H1 (cell line): ENCODE data around the gene KCNQ1. TPM values are rescaled to one million over a fixed set of nuclear protein-coding genes. Genes with fewer than 3 reads are reported as not detected.

Experiments
- CTCF ChIA-PET: fragments of 300-600 bp; sonication (Branson Sonifier 250); formaldehyde crosslinking; loops from one replicate; lab custom pipeline; 2021; ENCODE audit not compliant: partially characterized antibody; lab: Charles Lee
- POLR2A ChIA-PET: fragments of 300-600 bp; sonication (Branson Sonifier 250); formaldehyde crosslinking; loops from one replicate; lab custom pipeline; 2021; ENCODE audit warnings: inconsistent platforms; ENCODE audit not compliant: partially characterized antibody; lab: Charles Lee
- DNase-seq, 2 experiments: peaks; one replicate each; pipeline versions ENCODE4 v3.0.0 to v3.0.0-alpha.2; 2010 to 2022; ENCODE audit warnings: low spot score in 2 of 2, low read depth in 1 of 2, mixed read lengths in 1 of 2
- FAIRE-seq: peaks from 2 replicates; lab custom pipeline; 2011; peaks lifted over from hg19 to GRCh38; lab: Jason Lieb, UNC
- H2AFZ ChIP-seq: 2 replicates; pipeline ENCODE4 v1.8.1; 2012; ENCODE audit warnings: low read length, inconsistent platforms
- H2AK5ac ChIP-seq: 2 replicates; pipeline ENCODE4 v1.6.1; 2013; ENCODE audit warnings: low read depth, low read length
- H2BK120ac ChIP-seq: replicated peaks from 2 replicates; pipeline ENCODE3; 2013; ENCODE audit warnings: low read depth, low read length, inconsistent platforms
- H2BK12ac ChIP-seq: 2 replicates; pipeline ENCODE4 v1.6.1; 2013; ENCODE audit warnings: low read depth, low read length
- H2BK15ac ChIP-seq: 2 replicates; pipeline ENCODE4 v1.6.1; 2013; ENCODE audit warnings: low read length
- H2BK20ac ChIP-seq: 2 replicates; pipeline ENCODE4 v1.6.1; 2013; ENCODE audit warnings: low read length
- H2BK5ac ChIP-seq: 2 replicates; pipeline ENCODE4 v1.6.1; 2013; ENCODE audit warnings: low read depth, low read length
- H3K14ac ChIP-seq: 2 replicates; pipeline ENCODE4 v1.6.1; 2013; ENCODE audit warnings: inconsistent platforms; ENCODE audit not compliant: insufficient read length
- H3K18ac ChIP-seq: 2 replicates; pipeline ENCODE4 v1.6.1; 2013; ENCODE audit warnings: low read length; ENCODE audit errors: extremely low read depth
- H3K23ac ChIP-seq: 2 replicates; pipeline ENCODE4 v1.6.1; 2013; ENCODE audit warnings: inconsistent platforms; ENCODE audit not compliant: insufficient read length
- H3K23me2 ChIP-seq: 2 replicates; pipeline ENCODE4 v1.6.1; 2013; ENCODE audit warnings: low read depth, low read length
- H3K27ac ChIP-seq: 2 replicates; pipeline ENCODE4 v1.6.1; 2011; ENCODE audit warnings: low read depth, low read length, inconsistent platforms
- H3K27me3 ChIP-seq, 4 experiments: replicated peaks in 1 of 4; 1 replicate in 1 of 4; 2 replicates in 3 of 4; pipeline versions ENCODE4 v1.6.1 to v1.8.1; 2011 to 2013; ENCODE audit warnings: low read length in 3 of 4, mild to moderate bottlenecking in 3 of 4, inconsistent platforms in 2 of 4, mixed read lengths in 2 of 4, moderate library complexity in 1 of 4; ENCODE audit not compliant: control insufficient read depth in 3 of 4, insufficient read depth in 3 of 4; ENCODE audit errors: extremely low read depth in 1 of 4
- H3K36me3 ChIP-seq, 4 experiments: 2 replicates each; pipeline versions ENCODE4 v1.6.1 to v1.8.1; 2011 to 2013; ENCODE audit warnings: mild to moderate bottlenecking in 4 of 4, low read length in 3 of 4, moderate library complexity in 2 of 4, control low read depth in 1 of 4, inconsistent platforms in 1 of 4; ENCODE audit not compliant: insufficient read depth in 4 of 4, control insufficient read depth in 2 of 4
- H3K4ac ChIP-seq: replicated peaks from 2 replicates; pipeline ENCODE3; 2013; ENCODE audit warnings: low read length, low read depth, mixed read lengths, inconsistent platforms; ENCODE audit not compliant: insufficient read length
- H3K4me1 ChIP-seq, 4 experiments: replicated peaks in 1 of 4; 1 replicate in 1 of 4; 2 replicates in 3 of 4; pipeline versions ENCODE4 v1.6.1 to v1.8.1; 2011 to 2013; ENCODE audit warnings: low read length in 3 of 4, inconsistent platforms in 2 of 4, mixed read lengths in 1 of 4; ENCODE audit not compliant: insufficient read depth in 4 of 4, control insufficient read depth in 3 of 4
- H3K4me2 ChIP-seq, 2 experiments: 2 replicates each; pipeline versions ENCODE4 v1.6.1 to v1.8.1; 2011 to 2013; ENCODE audit warnings: low read depth in 2 of 2, low read length in 2 of 2, control low read depth in 1 of 2, inconsistent platforms in 1 of 2, mild to moderate bottlenecking in 1 of 2; ENCODE audit not compliant: insufficient read depth in 1 of 2
- H3K4me3 ChIP-seq, 4 experiments: fragments of 200-600, 300-600 bp in 1 of 4; sonication (generic), shearing (Covaris generic), sonication (Bioruptor Twin) in 1 of 4; 2 replicates each; pipeline versions ENCODE4 v1.5.1 to v1.8.1; 2011 to 2016; ENCODE audit warnings: low read length in 4 of 4, low read depth in 3 of 4, control low read depth in 2 of 4, inconsistent platforms in 2 of 4, mild to moderate bottlenecking in 2 of 4, mixed read lengths in 1 of 4, moderate library complexity in 1 of 4; ENCODE audit not compliant: insufficient read depth in 2 of 4; ENCODE audit errors: extremely low read depth in 1 of 4
- H3K56ac ChIP-seq: replicated peaks from 2 replicates; pipeline ENCODE3; 2013; ENCODE audit warnings: low read depth, mild to moderate bottlenecking, mixed read lengths, low read length, inconsistent platforms; ENCODE audit not compliant: insufficient read length
- H3K79me1 ChIP-seq: 2 replicates; pipeline ENCODE4 v1.6.1; 2013; ENCODE audit warnings: low read depth, low read length, control low read depth
- H3K79me2 ChIP-seq, 2 experiments: 2 replicates each; pipeline versions ENCODE4 v1.6.1 to v1.8.1; 2012 to 2013; ENCODE audit warnings: low read length in 2 of 2, mild to moderate bottlenecking in 2 of 2, inconsistent platforms in 1 of 2; ENCODE audit not compliant: insufficient read depth in 2 of 2, control insufficient read depth in 1 of 2
- H3K9ac ChIP-seq, 4 experiments: replicated peaks in 1 of 4; 1 replicate in 1 of 4; 2 replicates in 3 of 4; pipeline versions ENCODE4 v1.6.1 to v1.8.1; 2011 to 2013; ENCODE audit warnings: low read depth in 3 of 4, low read length in 3 of 4, control low read depth in 2 of 4, mild to moderate bottlenecking in 2 of 4, moderate library complexity in 2 of 4, inconsistent platforms in 1 of 4; ENCODE audit errors: extremely low read depth in 1 of 4
- H3K9me3 ChIP-seq, 2 experiments: 2 replicates each; pipeline versions ENCODE4 v1.6.1 to v1.8.1; 2012 to 2013; ENCODE audit warnings: mild to moderate bottlenecking in 2 of 2, moderate library complexity in 2 of 2, control low read depth in 1 of 2, inconsistent platforms in 1 of 2, low read depth in 1 of 2, low read length in 1 of 2, mixed read lengths in 1 of 2; ENCODE audit not compliant: insufficient read depth in 2 of 2
- H4K20me1 ChIP-seq, 2 experiments: replicated peaks in 1 of 2; 2 replicates each; pipeline versions ENCODE3 to v1.8.1; 2011 to 2013; ENCODE audit warnings: inconsistent platforms in 2 of 2, low read length in 2 of 2, mild to moderate bottlenecking in 1 of 2; ENCODE audit not compliant: insufficient read depth in 2 of 2, control insufficient read depth in 1 of 2
- H4K5ac ChIP-seq: 2 replicates; pipeline ENCODE4 v1.6.1; 2013; ENCODE audit warnings: low read length, low read depth, mixed read lengths, inconsistent platforms; ENCODE audit not compliant: insufficient read length
- H4K8ac ChIP-seq: 2 replicates; pipeline ENCODE4 v1.8.0; 2013; ENCODE audit warnings: mild to moderate bottlenecking, moderate library complexity, low read length, inconsistent platforms; ENCODE audit not compliant: insufficient read depth; ENCODE audit errors: extremely low read depth
- H4K91ac ChIP-seq: replicated peaks from 2 replicates; pipeline ENCODE3; 2013; ENCODE audit warnings: low read length, mixed read lengths, inconsistent platforms; ENCODE audit not compliant: insufficient read length
- GABPA ChIP-seq: IDR thresholded peaks from 2 replicates; pipeline ENCODE4 v1.6.1; 2011; ENCODE audit warnings: mild to moderate bottlenecking, low read length, moderate library complexity, borderline replicate concordance; ENCODE audit not compliant: insufficient read depth
- KDM5A ChIP-seq: fragments of 200-600 bp; IDR thresholded peaks from 2 replicates; pipeline ENCODE4 v1.7.1; 2012; ENCODE audit warnings: mild to moderate bottlenecking, low read length, inconsistent platforms, mixed read lengths
- POLR2A ChIP-seq, 2 experiments: IDR thresholded peaks; 1 replicate in 1 of 2; 2 replicates in 1 of 2; pipeline ENCODE4 v1.6.1; 2011; ENCODE audit warnings: low read depth in 2 of 2, low read length in 2 of 2, mild to moderate bottlenecking in 2 of 2; ENCODE audit errors: control extremely low read depth in 1 of 2
- SRF ChIP-seq: IDR thresholded peaks from 2 replicates; pipeline ENCODE4 v1.6.1; 2011; ENCODE audit warnings: mild to moderate bottlenecking, low read depth, low read length, moderate library complexity
- TEAD4 ChIP-seq: IDR thresholded peaks from 2 replicates; pipeline ENCODE4 v1.6.1; 2012; ENCODE audit warnings: low read depth, low read length, inconsistent platforms, mixed read lengths
- WGBS, 2 experiments: shearing (Covaris generic) in 1 of 2; methylation state at CpG; one replicate each; pipeline versions ENCODE4 v1.1.6 to v1.1.7; 2013 to 2015; ENCODE audit warnings: low lambda C conversion rate in 2 of 2, mixed read lengths in 2 of 2, inconsistent platforms in 1 of 2, low coverage in 1 of 2, missing lambda C conversion rate in 1 of 2; ENCODE audit not compliant: insufficient replicate concordance in 2 of 2, insufficient coverage in 1 of 2, insufficient read length in 1 of 2; ENCODE audit errors: extremely low coverage in 1 of 2, missing lambda C conversion rate in 1 of 2; 5-methylcytosine and 5-hydroxymethylcytosine counted together
- polyA plus RNA-seq, 7 experiments: library from polyadenylated mRNA; depleted of rRNA in 3 of 7; stranded (reverse) in 5 of 7; unstranded in 2 of 7; fragments of >200 nt in 5 of 7; fragments of 200-250 nt in 2 of 7; gene quantifications; 1 replicate in 5 of 7; 2 replicates in 1 of 7; 4 replicates in 1 of 7; pipeline versions ENCODE4 v1.2.1 to v1.2.3, GENCODE V29; 2011 to 2013; ENCODE audit warnings: missing spikeins in 2 of 7, mixed read lengths in 2 of 7
- total RNA-seq: library from RNA; stranded (reverse); fragmentation: NEBNext Ultra II Directional; extraction: Animal tissue kit (Norgen Biotek cat#: 25700); gene quantifications from 2 replicates; pipeline ENCODE4 v1.2.1, GENCODE V29; 2021
- TF ChIP-seq, protein P1 (sequence below), 3 experiments: IDR thresholded peaks; 1 replicate in 2 of 3; 2 replicates in 1 of 3; pipeline versions ENCODE4 v1.5.1 to v1.6.1; 2011; ENCODE audit warnings: low read length in 3 of 3, mild to moderate bottlenecking in 3 of 3, inconsistent platforms in 2 of 3, low read depth in 1 of 3, moderate library complexity in 1 of 3; ENCODE audit not compliant: insufficient read depth in 1 of 3; ENCODE audit errors: control extremely low read depth in 1 of 3
- TF ChIP-seq, protein P2 (sequence below): IDR thresholded peaks from 2 replicates; pipeline ENCODE4 v1.6.1; 2011; ENCODE audit warnings: low read depth, mild to moderate bottlenecking, low read length; ENCODE audit not compliant: insufficient read depth

KCNQ1 gene
- total and polyA plus RNA-seq, 2 of the 8 experiments (the other 6 are each of a cell fraction or from before 2014, with no cell fraction given), result 1.9 to 2.0 TPM

DNA sequence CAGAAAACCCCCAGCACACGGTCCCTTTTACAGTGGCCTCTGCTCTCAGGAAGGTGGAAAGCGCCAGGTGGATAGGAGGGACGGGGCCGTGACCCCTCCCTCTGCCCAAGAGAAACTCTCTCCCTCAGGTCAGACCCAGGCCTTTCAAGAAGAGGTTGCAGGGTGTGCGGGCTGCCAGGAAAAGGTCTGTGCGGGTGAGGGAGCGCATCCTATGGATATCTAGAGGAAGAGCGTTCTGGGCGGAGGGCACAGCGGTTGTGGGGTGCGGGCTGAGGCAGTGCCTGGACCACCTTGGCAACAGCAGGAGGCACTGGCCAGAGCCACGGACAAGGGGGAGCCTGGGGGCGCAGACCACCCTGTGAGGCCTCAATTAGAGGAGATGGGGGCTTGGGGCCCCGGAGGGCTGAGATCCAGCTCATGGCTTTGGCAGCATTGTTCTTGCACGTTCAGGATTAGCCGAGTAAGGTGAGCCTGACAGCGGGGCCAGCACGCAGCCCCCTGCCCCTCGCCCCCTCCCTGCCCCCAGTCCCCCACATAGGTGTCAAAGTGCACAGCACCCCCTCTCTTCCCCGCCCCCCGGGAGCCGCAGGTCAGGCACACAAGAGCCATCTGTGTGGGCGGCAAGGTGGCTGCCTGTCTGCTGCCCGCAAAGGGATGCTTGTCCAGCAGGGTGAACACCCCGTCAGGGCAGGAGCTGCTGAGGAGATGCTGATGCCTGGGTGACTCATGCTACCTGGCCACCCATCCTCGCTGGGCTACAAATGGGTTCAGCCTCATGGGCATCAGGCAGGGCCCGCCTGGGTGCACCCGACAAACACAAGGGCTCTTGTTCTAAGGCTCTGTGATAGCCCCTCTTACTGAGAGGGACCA, 347.8 kb downstream of the KCNQ1 start:
- Histone ChIP-seq H3K23ac (no peak overlapping the region), H3K79me1 (no peaks in the 10 kb centered on the region), H3K18ac (peak overlapping the region; percentile 75; the same call in 1 of the 2 replicates), H4K8ac (peak overlapping the region; percentile 94; the same call in 1 of the 2 replicates), H4K5ac (no peak overlapping the region), H3K23me2 (no peaks in the 10 kb centered on the region), H4K20me1 (no peaks in the 10 kb centered on the region), H2BK20ac (no peak overlapping the region), H3K4me3 (peak overlapping the region in 1 of 4 experiments; percentile 59; a peak in 2 of 8 replicates), H3K14ac (no peak overlapping the region), H3K27me3 (peaks cover 0 to 47% (median 30%) of the 10 kb centered on the region in 4 experiments; a peak in 5 of 7 replicates), H3K9ac (0 out of 7 replicates have a peak overlapping the region, but pooled peaks of 1 of the 4 experiments have one; percentile 61), H2AK5ac (no peak overlapping the region), H3K79me2 (no peaks in the 10 kb centered on the region), H4K91ac (peak overlapping the region; percentile 74), H2BK12ac (0 out of 2 replicates have a peak overlapping the region, but pooled peaks have one; percentile 39), H2BK5ac (0 out of 2 replicates have a peak overlapping the region, but pooled peaks have one; percentile 9), H3K27ac (no peak overlapping the region), H3K36me3 (no peaks in the 10 kb centered on the region), H2BK120ac (no peak overlapping the region), H3K4me1 (peaks cover 0 to 14% (median 6%) of the 10 kb centered on the region in 4 experiments; a peak in 5 of 7 replicates), H2AFZ (no peak overlapping the region), H3K4ac (no peak overlapping the region), H3K9me3 (no peaks in the 10 kb centered on the region), H2BK15ac (0 out of 2 replicates have a peak overlapping the region, but pooled peaks have one; percentile 81), H3K4me2 (peak overlapping the region; percentile 47 to 59; a peak in 2 of 4 replicates), H3K56ac (no peak overlapping the region)
- FAIRE-seq (no peak), DNase-seq (peak in 1 of 2 experiments; percentile 51)
- WGBS, 2 experiments, result 84% methylated on average over 23 of the region's 28 CpGs; no CpG with 5 or more reads in 1 of the 2 experiments
- ChIA-PET CTCF (interaction anchor here (0.6 to 1.1 kb wide), 2 partner anchors 73 to 259 kb away, joined by 3 to 4 read pairs; no protein-coding TSS in a partner anchor), POLR2A (no interaction called here)
- TF ChIP-seq SRF (no peak), POLR2A (IDR thresholded peaks at IDR 0.05; ENCODE audit: control extremely low read depth in 1 of 2, low read depth in 2 of 2, low read length in 2 of 2) (no peak), TEAD4 (no peak), GABPA (no peak), KDM5A (no peak)
- TF ChIP-seq, protein P1, sequence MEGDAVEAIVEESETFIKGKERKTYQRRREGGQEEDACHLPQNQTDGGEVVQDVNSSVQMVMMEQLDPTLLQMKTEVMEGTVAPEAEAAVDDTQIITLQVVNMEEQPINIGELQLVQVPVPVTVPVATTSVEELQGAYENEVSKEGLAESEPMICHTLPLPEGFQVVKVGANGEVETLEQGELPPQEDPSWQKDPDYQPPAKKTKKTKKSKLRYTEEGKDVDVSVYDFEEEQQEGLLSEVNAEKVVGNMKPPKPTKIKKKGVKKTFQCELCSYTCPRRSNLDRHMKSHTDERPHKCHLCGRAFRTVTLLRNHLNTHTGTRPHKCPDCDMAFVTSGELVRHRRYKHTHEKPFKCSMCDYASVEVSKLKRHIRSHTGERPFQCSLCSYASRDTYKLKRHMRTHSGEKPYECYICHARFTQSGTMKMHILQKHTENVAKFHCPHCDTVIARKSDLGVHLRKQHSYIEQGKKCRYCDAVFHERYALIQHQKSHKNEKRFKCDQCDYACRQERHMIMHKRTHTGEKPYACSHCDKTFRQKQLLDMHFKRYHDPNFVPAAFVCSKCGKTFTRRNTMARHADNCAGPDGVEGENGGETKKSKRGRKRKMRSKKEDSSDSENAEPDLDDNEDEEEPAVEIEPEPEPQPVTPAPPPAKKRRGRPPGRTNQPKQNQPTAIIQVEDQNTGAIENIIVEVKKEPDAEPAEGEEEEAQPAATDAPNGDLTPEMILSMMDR (IDR thresholded peaks at IDR 0.05; ENCODE audit: control extremely low read depth in 1 of 3, insufficient read depth in 1 of 3, low read depth in 1 of 3, low read length in 3 of 3), result no peak
- TF ChIP-seq, protein P2, sequence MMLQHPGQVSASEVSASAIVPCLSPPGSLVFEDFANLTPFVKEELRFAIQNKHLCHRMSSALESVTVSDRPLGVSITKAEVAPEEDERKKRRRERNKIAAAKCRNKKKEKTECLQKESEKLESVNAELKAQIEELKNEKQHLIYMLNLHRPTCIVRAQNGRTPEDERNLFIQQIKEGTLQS, result no peak
